GM10266 (cell line): ENCODE data around the gene AATK.

Experiments
- DNase-seq: peaks from one replicate; pipeline ENCODE4 v3.0.0; 2012; ENCODE audit errors: extremely low spot score
- TF ChIP-seq, protein P1 (sequence below): IDR thresholded peaks from 2 replicates; pipeline ENCODE4 v1.5.1; 2012; ENCODE audit warnings: mild to moderate bottlenecking, low read depth; ENCODE audit not compliant: control insufficient read depth, insufficient read depth; ENCODE audit errors: missing control alignments

The AATK gene, protein sequence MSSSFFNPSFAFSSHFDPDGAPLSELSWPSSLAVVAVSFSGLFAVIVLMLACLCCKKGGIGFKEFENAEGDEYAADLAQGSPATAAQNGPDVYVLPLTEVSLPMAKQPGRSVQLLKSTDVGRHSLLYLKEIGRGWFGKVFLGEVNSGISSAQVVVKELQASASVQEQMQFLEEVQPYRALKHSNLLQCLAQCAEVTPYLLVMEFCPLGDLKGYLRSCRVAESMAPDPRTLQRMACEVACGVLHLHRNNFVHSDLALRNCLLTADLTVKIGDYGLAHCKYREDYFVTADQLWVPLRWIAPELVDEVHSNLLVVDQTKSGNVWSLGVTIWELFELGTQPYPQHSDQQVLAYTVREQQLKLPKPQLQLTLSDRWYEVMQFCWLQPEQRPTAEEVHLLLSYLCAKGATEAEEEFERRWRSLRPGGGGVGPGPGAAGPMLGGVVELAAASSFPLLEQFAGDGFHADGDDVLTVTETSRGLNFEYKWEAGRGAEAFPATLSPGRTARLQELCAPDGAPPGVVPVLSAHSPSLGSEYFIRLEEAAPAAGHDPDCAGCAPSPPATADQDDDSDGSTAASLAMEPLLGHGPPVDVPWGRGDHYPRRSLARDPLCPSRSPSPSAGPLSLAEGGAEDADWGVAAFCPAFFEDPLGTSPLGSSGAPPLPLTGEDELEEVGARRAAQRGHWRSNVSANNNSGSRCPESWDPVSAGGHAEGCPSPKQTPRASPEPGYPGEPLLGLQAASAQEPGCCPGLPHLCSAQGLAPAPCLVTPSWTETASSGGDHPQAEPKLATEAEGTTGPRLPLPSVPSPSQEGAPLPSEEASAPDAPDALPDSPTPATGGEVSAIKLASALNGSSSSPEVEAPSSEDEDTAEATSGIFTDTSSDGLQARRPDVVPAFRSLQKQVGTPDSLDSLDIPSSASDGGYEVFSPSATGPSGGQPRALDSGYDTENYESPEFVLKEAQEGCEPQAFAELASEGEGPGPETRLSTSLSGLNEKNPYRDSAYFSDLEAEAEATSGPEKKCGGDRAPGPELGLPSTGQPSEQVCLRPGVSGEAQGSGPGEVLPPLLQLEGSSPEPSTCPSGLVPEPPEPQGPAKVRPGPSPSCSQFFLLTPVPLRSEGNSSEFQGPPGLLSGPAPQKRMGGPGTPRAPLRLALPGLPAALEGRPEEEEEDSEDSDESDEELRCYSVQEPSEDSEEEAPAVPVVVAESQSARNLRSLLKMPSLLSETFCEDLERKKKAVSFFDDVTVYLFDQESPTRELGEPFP (N-terminal part only)

DNA sequence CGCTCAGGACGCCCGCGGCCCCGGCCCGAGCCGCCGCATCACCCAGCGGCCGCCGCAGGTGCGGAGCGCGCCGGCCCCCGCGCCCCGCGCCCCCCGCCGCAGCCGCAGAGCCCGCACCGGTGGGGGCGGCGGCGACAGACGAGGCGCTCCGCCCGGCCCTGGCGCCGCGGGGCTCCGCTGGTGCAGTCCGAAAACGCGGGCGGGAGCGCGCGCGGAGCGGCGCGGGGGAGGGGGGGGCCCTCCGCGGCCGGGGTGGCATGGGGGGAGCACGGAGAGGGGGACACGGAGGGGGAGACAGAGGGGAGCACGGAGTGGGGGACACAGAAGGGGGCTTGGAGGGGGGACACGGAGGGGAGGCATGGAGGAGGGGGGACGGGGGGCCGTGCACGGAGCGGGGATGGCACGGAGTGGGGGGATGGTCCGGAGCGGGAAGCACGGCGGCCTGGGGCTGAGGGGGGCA lies at the start of gene AATK:
Gene AATK (minus strand): TSS at position 189 of the 460 bp plus-strand sequence. CDS start 229 bp downstream, outside the sequence.
- TF ChIP-seq, protein P1, sequence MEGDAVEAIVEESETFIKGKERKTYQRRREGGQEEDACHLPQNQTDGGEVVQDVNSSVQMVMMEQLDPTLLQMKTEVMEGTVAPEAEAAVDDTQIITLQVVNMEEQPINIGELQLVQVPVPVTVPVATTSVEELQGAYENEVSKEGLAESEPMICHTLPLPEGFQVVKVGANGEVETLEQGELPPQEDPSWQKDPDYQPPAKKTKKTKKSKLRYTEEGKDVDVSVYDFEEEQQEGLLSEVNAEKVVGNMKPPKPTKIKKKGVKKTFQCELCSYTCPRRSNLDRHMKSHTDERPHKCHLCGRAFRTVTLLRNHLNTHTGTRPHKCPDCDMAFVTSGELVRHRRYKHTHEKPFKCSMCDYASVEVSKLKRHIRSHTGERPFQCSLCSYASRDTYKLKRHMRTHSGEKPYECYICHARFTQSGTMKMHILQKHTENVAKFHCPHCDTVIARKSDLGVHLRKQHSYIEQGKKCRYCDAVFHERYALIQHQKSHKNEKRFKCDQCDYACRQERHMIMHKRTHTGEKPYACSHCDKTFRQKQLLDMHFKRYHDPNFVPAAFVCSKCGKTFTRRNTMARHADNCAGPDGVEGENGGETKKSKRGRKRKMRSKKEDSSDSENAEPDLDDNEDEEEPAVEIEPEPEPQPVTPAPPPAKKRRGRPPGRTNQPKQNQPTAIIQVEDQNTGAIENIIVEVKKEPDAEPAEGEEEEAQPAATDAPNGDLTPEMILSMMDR: no peak

DNA sequence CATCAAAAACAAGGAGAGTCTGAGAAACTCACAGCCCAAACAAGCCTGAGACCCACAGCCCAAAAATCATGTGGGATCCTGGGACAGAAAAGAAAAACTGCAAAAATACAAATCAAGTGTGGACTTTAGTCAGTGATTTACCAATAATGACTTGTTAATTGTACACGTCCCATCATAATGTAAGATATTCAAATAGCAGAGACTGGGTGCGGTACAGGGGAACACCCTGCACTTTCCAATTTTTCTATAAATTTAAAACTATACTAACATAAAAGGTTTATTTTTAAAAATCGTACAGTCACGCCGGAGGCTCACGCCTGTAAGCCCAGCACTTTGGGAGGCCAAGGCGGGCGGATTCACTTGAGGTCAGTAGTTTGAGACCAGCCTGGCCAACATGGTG lies 48.0 kb upstream of the AATK start:
- DNase-seq: no peak
- TF ChIP-seq, protein P1: no peak

More for the DNA sequence above, at the start of gene AATK:
- DNase-seq: no peak

DNA sequence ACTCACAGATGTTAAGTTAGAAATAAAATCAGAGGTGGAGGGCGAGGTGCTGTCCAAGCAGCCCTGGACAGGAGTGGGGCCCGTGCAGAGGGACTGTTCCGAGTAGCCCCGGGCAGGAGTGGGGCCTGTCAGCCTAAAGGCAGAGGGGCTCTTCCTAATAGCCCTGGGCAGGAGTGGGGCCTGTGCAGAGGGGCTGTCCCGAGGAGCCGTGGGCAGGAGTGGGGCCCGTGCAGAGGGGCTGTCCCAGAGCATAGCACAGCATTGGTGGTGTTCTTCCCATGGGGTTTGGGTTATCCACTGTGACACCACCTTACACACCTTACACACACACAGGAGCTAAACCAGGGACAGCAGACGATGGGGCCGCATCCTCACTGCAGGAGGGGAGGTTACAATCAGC lies 46.3 kb upstream of the AATK start:
- TF ChIP-seq, protein P1: no peak
- DNase-seq: no peak

DNA sequence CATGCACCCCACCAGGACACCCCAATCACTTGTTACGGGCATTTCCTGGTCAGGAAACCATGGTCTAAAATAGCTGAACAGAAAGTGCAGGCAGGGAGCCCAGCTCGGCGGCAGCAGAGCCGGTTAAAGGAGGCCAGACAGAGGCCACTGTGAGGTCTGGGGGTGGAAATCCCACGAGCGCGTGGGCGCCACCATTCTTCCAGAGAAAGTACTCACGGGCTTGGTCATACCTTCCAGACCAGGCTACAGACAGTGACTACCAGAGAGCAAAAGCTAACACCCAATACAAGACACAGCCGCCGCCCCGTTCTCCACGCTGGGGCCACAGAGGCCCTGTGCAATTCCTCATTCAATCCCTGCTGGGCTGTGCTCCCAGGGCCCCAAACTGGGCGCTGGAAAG lies 44.8 kb upstream of the AATK start:
- TF ChIP-seq, protein P1: no peak
- DNase-seq: no peak

DNA sequence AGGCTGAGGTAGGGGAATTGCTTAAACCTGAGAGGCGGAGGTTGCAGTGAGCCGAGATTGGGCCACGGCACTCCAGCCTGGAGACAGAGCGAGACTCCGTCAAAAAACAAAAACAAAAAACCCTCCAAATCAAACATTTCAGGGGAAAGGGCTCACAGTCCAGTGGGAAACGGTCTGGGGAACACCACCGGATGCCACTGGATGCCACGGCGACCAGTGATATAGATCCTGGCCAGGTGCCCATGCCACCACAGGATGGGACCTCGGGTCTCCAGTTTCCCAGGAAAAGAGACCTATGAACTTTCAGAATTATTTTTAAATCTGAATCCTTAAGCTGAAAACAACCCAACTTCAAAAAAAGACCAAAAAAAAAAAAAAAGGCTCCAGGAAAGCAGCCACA lies 44.4 kb upstream of the AATK start:
- TF ChIP-seq, protein P1: no peak
- no peak for DNase-seq

DNA sequence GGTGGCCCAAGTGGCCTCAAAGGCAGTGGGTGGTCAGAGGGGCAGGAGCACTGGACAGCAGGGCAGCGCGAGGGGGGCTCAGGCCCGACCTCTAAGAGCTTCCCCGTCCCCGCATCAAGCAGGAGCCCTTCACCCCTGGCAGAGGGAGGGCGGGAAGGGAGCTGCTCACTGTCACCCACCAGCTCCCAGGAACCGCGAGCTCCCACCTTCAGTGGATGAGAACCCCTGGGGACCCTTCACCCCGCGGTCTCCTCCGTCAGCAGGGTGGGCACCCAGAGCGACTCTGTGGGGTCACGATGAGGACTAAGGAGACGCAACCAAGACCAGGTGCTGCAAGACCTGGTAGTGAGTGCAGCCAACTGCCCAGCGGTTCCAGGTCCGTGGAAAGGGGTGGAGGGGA lies 43.1 kb upstream of the AATK start:
- no peak for DNase-seq
- TF ChIP-seq, protein P1: no peak
